NCI-H1048 (cell line): Measurements from ENCODE around the gene FBXL17.
"Not testable (repeated sequence)": the region's sequence is repeated elsewhere in the genome, so short reads cannot be mapped to it uniquely, and the experiment has no call there.

Source experiments
- DNase-seq: peaks from one replicate; lab custom pipeline; 2025; lab: John Stamatoyannopoulos, UW

Gene FBXL17

DNA sequence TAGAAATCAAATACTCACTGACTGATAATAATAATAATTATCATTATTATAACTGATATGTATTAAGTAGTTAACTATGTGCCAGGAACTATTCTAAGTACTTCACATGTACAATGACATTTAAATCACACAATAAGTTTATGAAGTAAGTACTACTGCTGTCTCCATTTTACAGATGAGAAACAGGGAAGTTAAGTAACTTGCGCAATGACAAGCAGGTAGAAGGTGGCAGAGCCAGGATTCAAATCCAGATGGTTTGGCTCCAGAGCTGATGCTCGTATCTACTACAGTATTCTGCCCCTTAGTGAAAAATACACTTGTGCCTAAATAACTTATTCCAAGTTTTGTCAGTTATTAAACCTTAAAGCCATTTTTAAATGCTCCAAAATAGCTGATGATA lies 217.3 kb downstream of the FBXL17 start:
- DNase-seq = no peak

DNA sequence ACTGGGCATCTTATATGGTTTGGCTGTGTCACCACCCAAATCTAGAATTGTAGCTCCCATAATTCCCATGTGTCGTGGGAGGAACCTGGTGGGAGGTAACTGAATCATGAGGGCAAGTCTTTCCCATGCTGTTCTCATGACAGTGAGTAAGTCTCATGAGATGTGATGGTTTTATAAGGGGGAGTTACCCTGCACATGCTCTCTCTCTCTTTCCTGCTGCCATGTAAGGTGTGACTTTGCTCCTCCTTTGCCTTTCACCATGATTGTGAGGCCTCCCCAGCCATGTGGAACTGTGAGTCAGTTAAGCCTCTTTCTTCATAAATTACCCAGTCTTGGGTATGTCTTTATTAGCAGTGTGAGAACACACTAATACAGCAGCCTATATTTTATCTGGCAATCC lies 229.0 kb downstream of the FBXL17 start:
- not testable (repeated sequence) for DNase-seq

DNA sequence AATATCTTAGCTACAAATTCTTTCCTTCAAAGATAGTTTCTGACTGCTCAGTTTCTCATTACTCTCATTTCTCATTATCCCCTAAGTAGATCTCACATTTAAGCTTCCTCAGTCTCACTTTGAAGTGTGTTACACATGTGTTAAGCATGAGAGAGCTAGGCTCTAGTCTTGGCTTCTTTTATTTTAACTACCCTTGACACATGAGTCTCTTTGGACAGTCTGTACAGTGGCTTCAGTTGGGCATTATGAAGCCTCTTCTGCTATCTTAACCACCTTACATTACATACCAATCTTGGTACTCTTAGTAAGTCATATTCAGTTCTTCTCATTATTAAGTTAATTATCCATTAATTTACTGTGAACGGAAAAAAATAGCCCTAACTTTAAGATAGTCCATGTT lies 232.5 kb downstream of the FBXL17 start:
- no peak for DNase-seq

DNA sequence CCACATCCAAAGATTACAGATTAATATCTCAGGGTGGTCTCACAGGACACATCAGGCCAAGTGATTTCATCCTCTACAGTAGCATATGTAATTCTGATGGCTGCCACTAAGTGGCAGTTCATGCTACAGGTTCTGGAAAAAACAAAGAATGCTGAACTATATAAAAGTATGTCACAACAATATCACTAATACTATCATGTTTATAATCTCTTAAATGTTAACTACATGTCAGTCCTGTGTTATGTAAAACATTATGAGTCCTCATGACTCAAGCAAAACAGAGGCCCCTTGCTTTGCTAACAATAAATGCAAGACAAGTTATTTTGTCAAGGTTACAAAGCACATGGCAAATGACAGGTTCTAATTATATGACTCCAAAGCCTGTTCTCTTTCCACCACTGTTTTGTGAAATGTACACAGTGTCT lies 233.2 kb downstream of the FBXL17 start:
- DNase-seq = no peak

DNA sequence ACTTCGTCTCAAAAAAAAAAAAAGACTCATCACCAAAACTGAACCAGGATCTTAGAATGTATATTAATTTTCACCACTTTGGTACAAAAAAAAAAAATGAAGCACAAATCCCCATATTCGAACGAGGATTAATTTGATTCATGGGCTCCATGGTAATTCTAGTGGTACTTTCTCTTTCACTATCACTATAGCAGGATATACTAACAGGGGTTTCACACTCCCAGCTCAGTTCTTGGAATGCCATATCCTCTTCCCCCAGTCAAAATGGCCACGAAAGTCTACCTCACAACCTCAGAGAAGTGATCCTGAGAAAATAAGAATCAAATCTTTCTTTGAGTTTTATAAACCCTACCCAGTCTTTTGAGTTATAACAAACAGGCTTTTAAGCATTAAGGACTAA lies 235.7 kb downstream of the FBXL17 start:
- no peak for DNase-seq

DNA sequence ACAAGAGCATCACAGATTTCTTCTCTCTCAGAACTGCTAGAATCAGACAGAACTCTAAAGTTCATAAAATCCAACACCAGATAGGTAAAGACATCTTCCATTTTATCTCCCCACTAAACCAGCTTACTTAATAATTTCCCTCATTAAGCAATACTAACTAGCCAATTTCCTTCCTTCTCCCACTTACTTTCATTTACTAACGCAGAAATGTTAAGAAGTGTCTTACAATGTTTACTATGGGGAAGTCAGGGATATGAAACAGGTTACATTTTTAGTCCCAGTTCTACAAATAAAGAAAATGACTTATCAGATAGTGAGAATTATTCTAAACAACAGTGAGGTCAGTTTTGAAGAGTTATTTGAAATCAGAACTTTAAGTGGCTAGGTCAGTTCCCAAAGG lies 236.5 kb downstream of the FBXL17 start:
- DNase-seq = no peak

DNA sequence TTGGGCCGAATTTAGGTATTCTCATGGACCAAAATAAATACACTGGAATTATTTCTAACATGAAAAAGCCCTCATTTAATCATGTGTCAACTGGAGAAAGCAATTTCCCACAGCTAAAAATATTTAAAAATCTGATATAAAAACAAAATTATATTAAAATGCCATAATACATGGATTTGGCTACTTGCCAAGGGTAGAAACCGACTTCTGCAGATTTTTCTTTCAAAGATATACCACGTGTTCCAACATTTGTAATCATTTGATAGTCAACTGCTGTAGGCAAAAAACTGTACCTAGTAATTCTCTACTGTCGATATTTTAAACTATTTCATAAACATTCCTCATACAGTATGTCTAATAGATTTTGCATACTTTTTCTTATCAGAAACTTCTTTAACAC lies 237.6 kb downstream of the FBXL17 start:
- DNase-seq = no peak

DNA sequence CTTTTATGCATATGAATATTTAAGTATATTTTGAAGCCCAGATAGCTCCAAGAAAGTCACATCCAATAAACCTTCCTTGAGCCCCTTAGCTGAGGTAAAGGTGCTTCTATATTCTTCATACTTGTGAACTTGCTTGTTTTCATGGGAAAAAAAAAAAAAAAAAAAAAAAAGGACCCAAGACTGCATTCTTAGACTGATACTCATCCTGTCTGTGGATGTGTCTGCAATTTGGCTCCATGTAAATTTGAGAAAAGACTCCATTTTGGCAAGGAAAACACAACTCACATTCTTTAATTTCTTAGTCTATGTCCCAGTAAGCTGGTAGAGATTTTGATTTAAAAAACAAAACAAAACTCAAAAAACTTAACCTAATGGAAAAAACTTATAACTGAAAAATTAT lies 238.3 kb downstream of the FBXL17 start:
- DNase-seq = no peak

DNA sequence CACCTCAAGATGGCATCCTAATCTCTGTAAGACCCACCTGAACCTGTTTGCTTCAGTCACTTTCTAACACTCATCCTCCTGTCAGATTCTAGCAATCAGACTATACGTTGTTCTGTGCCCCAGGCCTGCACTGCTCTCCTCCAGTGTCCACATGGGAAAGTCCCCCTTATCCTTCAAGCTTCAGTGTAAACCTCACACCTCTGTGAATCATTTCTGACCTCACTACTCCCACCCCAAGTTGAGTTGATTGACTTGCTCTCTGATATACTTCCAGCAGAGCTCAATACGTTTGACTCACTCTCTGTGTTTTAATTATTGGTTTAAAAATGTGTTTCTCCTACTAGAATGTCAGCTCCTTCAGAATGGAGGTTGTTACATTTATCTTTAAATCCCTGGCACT lies 240.2 kb downstream of the FBXL17 start:
- DNase-seq = no peak

DNA sequence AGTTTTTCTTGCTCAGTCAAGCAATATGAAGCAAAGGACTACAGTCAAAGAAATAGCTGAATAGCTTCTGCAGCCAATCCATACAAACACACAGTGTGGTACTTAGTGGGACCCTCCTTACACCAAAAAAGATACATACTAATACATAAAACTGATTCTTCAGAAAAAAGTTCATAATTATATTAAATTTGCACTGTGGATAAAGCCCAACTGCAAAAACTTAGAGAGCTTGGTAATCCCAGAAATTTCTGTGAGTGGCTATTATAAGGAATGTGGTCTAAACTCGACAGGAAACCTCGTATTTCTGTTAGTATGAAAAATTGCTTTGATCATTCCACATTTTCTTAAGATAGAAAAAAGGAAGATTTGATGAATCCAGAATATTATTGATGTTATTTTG lies 245.4 kb downstream of the FBXL17 start:
- no peak for DNase-seq

DNA sequence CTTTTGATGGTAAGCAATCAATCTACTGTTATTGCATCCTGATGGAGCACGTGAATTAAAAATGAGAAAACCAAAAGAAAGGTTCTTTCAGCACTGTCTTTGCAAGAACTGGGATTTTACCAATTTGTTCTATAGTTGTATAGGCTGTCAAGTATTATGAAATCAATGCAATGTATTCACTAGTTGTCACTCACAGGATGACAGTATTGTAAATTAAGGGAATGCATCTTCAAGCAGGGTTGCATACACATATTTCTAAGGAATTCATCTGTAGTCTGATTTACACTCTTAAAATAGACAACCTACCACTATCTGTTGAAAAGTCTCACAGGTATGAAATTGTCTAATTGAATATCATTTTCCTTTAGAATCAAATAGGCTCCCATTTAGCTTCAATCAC lies 252.8 kb downstream of the FBXL17 start:
- DNase-seq = no peak

DNA sequence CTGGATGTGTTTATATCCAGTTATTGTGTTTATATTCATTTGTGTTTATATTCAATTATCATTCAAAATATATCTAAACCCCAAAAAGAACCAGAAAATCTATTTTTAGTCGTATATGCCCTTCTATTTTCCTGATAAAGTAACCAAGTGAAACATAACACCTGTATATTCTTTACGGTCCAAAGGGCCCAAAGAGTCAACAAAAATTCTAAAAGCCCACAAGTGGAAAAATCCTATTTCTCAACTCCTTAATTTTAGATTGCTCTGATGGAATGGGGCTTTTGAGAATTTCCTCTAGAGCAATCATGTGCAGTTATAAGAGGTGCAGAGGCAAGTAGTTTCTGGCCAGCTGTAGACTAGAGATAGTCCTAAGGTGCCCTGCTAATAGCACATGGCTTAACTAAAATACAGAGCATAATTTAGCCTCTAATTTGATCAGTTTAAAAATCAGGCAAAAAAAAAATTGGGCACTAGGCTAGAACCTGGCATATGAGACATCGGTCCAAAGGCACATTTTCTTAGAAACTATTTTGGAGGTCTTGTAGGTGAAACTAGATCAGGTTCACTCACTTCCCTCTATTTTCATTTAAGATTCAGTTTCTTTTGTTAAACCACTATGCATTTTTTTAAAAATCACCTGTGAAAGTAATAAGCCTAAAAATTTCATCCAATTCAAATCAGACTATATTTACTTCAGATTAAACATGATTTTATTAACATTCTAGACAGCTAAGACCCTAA lies 256.0 kb downstream of the FBXL17 start:
- no peak for DNase-seq

DNA sequence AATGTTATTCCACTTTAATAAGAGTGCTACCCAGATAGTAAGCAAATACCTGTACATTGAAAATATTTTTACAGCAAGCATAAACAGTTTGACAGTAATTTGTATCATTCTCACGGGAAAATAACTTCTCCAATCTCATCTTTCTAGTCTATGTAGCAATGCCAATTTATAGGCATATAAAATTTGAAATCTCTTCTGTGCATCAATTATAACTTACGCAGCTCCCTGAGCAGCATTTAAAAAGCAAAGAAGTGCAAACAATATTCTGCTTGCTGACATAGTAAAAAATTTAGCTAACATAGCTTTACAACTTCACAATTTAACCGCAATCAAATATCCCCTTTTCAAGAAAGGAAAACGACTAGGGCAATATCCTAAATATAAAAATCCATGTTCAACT lies 257.3 kb downstream of the FBXL17 start:
- no peak for DNase-seq

DNA sequence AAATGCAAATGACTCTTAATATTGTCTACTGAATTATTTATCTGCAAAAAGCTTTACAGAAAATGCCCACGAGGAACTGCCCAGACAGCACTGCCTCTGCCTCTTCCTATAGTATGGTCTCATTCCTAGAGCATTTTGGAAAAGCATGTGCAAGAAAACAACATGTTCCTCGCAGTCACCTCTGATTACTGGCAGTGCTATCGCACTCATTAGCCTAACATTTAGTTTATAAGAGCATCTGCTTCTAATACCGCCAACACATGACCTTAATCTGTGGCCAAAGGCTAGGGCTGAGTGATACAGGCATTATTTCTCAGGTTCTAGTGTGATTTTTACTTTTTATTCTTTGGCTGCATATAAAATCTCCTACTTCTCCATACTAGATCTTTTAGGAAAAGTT lies 259.2 kb downstream of the FBXL17 start:
- no peak for DNase-seq

DNA sequence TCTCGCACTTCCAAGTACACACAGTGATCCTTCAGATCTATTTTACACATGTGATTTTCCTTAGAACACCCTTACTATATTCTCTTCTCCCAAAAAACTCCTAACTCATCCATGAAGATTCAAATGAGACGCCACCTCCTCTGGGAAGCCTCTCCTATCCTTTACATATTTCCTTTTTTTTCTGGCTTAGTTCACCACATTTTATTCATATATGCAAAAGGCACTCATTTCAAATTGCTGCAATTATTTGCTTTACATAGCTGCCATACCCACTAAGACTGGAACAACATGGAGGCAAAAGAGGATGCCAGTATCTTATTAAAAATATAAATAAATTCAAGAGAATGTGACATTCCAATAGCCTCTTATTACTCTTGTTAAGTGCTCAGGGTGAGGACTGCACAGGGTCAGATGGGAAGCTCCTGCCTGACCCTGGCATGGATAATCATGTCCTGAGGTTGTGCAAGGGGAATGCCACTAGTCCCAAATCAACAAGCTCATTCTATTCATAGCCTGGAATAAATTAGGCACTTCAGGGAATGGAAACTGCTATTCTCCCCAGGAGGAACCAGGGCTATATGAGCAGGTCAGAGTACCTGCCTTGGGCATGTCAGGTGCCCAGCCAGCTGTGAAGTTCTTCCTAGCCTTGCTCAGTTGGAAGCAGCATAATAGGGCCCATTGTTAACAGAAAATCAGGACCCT lies 262.9 kb downstream of the FBXL17 start:
- no peak for DNase-seq

DNA sequence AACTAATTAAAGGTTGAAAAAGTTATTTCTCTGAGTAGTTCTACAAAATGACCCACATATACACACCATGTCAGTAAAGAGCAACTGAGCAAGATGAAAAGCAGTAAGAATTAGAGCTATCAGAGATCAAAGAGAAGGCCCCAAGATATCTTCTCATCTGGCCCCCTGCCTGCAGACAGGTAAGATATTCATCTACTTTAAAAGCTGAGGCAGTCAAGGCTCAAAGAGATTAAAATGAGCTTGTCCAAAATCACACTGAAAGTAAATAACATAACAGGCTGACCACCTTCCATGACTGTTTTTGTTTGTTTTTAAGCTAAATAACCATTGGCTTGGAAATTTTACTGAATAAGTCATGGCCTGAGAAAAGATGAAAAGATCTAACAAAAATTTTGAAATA lies 266.2 kb downstream of the FBXL17 start:
- no peak for DNase-seq

DNA sequence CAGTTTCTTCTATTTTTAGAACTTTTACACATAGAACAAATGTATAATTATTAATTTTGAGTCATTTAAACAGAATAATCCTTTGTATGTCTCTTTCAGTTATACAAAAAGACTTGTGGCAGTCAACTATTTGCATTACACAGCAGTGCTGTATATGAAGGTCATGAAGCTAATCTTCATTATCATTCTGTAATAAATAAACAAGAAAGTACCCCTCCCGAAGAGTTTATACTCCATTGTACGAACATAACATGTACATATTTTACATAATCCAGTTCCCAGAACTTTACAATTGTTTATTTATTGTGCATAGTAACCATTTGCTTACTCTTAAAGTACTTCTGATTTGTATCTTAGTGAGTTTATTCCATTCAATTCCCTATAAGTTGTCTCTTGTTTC lies 267.9 kb downstream of the FBXL17 start:
- no peak for DNase-seq

DNA sequence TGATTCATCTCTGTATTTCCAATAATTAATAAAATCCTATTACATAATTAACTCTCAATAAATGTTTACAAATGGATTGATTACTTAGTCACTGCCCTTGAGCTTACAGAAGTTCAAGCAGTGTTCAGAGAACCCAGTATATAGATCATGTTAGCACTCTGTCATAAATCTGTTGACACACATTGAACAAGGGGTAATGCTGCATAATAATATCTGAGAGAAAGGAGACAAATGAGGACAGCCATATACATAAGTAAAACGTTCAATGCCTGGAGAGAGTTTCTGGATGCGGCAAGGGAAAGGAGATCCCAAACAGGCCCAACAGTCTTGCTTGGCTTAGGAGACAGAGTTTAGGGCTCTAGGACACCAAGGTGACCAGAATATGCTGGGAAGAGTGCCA lies 270.2 kb downstream of the FBXL17 start:
- DNase-seq = no peak

DNA sequence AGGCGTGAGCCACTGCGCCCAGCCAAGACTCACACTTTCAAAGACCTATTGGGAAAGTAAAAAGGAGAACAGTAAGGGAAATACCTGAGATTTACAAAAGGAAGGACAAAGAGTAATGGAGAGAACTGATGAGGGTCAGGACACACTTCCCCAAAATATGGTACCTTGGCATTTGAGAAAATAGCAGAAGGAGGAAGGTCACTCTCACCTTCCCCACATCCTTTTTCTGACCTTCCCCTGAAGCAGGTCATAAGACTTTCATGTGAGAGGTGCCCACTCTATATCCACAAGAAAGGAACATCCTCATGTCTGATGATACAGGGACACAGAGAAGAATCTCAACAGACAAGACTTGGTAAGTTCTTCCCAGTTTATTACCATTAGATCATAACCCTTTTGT lies 272.8 kb downstream of the FBXL17 start:
- no peak for DNase-seq

DNA sequence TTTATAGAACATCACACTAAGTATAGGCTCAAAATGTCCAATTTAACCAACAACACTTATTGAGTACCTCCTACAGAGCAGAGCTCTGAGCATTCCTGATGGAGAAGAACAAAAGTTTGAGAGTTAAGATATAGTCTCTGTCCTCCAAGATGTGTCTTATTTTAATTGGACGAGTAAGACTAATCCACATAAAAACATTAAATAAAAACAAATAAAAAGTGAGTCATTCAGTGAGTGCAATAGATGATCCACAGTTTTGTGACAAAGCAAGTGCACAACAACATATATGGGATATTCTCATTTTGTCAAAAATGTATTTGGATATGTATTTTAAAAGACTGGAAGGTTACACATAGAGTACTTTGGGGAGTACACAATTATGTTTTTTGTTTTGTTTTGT lies 277.4 kb downstream of the FBXL17 start:
- DNase-seq = no peak

DNA sequence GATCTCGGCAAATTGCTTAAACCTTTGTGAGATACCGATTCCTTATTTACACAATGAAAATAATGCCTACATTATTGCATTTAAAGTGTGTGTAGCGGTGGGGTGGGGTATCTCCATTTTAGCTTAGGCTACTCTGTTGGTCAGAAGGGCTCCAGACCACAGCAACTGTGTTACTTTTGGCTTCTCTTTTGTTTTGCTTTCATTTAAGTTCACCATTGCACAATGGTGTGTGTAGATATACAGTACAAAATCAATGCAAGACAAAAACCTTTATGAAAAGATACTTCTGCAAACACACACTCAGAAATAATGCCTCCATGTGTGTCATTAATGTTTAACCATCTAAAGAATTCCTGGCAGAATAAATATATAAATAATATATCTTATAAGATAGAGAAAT lies 279.4 kb downstream of the FBXL17 start:
- DNase-seq = no peak

DNA sequence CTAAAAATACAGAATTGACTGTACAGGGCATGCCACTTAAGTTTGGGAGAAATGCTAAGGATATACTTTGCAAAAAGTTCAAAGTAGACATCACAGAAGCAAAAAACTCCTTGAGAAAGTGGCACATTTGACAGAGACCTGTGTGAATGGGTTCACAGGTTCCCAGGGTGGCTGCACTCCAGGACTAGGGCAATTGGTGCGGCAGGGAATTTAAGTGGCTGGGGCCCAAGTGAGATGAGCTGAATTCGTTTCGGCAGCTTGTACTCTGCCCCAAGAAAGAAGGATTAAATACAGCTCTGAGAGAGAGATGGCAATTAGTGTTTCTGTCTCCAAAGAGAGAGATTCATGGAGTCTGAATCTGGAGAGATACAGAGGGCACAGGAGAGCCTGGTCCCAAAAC lies 280.1 kb downstream of the FBXL17 start:
- no peak for DNase-seq

DNA sequence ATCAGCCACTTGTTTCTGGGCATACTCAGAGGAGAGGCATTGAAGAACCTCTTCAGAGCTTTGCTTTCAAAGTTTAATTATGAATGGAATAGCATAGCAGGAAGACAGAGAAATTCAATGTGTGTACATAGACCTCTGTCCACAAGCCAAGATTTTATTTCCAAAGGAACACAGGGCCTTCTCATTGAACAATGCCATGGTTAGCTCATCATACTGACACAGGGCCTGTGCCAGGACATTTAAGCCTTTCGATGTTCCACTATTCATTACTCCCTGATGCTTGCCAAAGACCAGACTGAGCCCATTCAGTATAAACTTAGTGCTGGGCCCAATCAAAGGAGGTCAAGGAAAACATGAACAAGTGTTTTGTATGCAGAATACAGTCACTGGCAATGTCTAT lies 280.8 kb downstream of the FBXL17 start:
- no peak for DNase-seq

DNA sequence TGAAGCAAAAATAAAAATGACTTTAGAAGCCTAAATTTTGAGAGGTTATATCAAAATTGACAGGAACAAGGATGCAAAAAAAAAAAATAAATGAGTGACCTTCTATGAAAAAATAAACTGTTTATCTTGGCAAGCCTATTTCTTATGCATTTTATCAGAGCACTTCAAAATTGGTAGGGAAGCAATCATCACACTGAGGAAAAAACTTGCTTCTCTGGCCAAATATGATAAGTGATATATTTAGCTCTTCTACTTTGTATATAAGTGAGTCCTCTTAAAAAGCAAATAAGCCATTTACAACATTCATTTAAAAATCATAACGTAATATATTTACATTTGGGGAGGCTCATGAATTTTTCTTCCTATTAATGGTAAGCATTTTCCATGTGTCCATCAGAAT lies 287.1 kb downstream of the FBXL17 start:
- no peak for DNase-seq
